ENCODE results near the gene NAIF1.

The NAIF1 gene

DNA sequence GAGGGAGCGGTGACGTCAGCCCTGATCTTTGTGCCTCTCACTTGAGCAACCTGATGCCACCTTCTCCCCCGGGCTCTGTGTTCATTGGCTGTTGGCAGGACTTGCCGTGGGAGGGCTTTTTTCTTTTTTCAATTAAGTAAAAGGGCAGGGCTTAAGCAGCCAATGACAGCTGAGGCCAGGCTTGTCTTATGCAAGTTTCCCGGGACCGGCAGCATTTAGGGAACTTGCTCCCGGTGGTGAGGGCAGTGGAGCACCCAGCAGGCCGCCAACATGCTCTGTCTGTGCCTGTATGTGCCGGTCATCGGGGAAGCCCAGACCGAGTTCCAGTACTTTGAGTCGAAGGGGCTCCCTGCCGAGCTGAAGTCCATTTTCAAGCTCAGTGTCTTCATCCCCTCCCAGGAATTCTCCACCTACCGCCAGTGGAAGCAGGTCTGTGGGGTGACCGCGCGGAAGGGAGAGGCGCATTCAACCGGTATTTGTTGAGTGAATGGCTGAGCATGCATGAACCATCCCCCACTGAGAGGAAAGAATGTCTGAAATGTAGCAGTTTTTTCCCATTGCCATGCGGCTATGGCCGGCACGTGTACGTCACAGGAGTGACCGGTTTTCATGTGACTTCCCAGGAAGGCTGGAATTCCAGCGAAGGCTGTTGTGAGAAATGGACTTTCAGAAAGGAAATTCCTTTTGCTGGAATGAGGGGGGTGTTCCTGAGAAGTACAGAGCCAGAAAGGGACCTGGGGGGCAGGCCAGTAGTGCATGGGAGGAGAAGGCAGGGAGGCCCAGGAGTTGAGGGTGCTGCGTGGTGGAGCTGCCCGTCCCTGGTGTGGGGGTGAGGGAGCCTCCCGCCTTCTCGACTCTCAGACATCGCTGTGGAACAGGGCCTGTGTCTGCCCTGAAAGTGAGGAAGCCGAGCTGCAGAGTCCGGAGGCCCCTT lies 31.4 kb upstream of the NAIF1 start:
- H3K27ac ChIP-seq: peak overlapping the region; percentile 34 to 68 (median 57); a peak in 21 of 22 replicates
- no peaks in the 10 kb centered on the region for H3K9me3 ChIP-seq (replicated peaks in 1 of 11)
- peak overlapping the region; percentile 5 to 62 (median 44) for H3K4me3 ChIP-seq
- H3K36me3 ChIP-seq: peaks cover 24 to 67% (median 36%) of the 10 kb centered on the region in 11 experiments
- H3K9ac ChIP-seq: peak overlapping the region; percentile 39 to 73 (median 61); a peak in 21 of 22 replicates
- peak in 5 of 11 experiments; percentile 13 to 36 (median 27); a peak in 1 of 22 replicates for TF ChIP-seq Cebpa-rat (IDR thresholded peaks at IDR 0.05)
- peaks cover 71 to 100% (median 93%) of the 10 kb centered on the region in 11 experiments for H4K20me1 ChIP-seq
- H3K4me2 ChIP-seq: peak overlapping the region; percentile 80 to 98 (median 91)
- H3K4me1 ChIP-seq: peaks cover 95 to 99% (median 97%) of the 10 kb centered on the region in 10 experiments
- H3K27me3 ChIP-seq: no peaks in the 10 kb centered on the region

DNA sequence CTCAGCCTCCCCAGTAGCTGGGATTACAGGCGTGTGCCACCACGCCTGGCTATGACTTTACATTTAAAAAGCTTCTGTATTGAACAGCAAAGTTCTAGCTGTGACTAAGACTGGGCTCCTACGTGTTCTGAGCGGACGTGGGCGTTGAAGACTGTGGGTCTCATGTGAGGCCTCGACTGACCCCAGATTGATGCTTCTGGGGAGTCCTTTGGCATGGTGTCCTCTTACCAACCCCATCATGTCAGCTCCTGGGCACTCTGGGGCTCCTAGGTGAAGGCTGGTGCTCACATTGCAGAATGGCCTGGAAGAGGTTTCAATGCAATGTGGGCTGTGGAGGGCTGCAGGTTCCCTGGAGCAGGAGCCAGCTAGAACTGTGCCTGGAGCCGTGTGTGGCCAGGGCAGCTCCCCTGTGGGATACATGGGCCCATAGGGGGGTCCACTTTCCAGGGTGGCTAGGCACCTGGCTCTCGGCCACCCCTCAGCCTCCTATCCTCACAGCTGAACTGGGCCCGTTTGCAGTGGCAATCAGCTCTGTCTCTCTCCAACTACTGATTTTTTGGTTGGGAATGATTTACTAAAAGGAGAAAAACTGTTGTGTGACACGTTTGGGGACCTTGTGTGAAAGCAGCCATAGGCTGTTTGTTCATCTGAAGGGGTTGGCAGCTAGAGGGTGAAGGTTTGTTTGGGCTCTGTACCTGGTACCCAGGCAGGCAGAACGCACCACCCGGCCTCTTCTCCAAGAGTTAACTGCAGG lies 30.6 kb upstream of the NAIF1 start:
- peak overlapping the region; percentile 80 to 98 (median 91) for H3K4me2 ChIP-seq
- H3K9ac ChIP-seq: peak overlapping the region; percentile 1 to 73 (median 56); a peak in 19 of 22 replicates
- peaks cover 18 to 59% (median 27%) of the 10 kb centered on the region in 11 experiments; a peak in 21 of 22 replicates for H3K36me3 ChIP-seq

DNA sequence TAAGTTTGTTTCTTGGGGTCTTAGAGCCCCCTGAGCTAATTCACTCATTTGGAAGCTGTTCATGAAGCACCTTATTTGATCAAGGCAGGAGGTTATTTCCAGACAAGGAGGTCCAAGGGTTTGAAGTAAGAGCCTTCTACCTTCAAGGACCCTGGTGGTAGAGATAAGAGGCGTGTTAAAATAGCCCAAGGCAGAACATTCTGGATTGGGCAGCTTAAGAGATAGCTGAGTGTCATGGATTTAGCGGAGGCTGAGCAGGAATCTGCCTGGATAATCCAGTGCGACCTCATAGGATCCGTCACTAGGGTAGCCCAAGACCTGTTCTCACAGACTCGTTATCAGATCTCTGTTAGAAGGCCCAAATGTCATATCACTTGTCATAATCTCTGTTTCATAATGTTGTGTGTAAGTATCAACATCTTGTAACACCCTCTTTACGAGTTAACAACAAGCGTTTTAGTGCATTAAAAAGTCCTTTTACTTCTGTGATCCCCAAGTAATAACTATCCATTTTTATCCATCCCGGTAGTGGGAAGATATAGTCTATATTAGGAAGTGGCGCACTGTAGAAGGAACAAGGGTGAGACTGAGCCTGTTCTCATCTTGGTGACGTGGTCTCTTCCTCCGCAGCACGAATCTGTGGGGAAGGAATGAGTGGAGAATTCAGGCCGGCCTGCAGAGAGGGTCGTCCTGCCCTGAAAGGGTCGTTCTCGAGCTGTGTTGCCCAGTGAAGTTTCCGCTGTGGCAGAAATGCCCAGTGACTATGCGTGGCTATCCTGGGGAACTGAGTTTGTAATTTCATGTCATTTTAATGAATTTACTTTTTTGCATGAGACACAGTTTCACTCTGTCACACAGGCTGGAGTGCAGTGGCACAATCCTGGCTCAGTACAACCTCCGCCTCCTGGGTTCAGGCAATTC lies 29.8 kb upstream of the NAIF1 start:
- Histone ChIP-seq H3K36me3 (peaks cover 10 to 58% (median 19%) of the 10 kb centered on the region in 11 experiments; a peak in 20 of 22 replicates), H3K4me3 (no peak overlapping the region), H4K20me1 (peaks cover 75 to 100% (median 93%) of the 10 kb centered on the region in 11 experiments), H3K27me3 (no peaks in the 10 kb centered on the region), H3K27ac (peak overlapping the region in 9 of 11 experiments; percentile 1 to 68 (median 56); a peak in 12 of 22 replicates), H3K4me1 (peaks cover 95 to 99% (median 97%) of the 10 kb centered on the region in 10 experiments), H3K9ac (peak overlapping the region in 10 of 11 experiments; percentile 1 to 73 (median 52); a peak in 12 of 22 replicates), H3K9me3 (replicated peaks in 1 of 11) (no peaks in the 10 kb centered on the region), H3K4me2 (peak overlapping the region; percentile 80 to 98 (median 91))
- no peak for TF ChIP-seq Cebpa-rat (IDR thresholded peaks at IDR 0.05)

More for the DNA sequence above, 30.6 kb upstream of the NAIF1 start:
- H3K4me3 ChIP-seq: peak overlapping the region in 4 of 10 experiments; percentile 41 to 62 (median 47); a peak in 7 of 20 replicates
- H3K27me3 ChIP-seq: no peaks in the 10 kb centered on the region
- H3K9me3 ChIP-seq (replicated peaks in 1 of 11): no peaks in the 10 kb centered on the region
- H3K27ac ChIP-seq: peak overlapping the region; percentile 34 to 68 (median 56); a peak in 21 of 22 replicates
- H4K20me1 ChIP-seq: peaks cover 75 to 100% (median 93%) of the 10 kb centered on the region in 11 experiments
- peaks cover 95 to 99% (median 97%) of the 10 kb centered on the region in 10 experiments for H3K4me1 ChIP-seq
- TF ChIP-seq Cebpa-rat (IDR thresholded peaks at IDR 0.05): no peak; a peak in 1 of 22 replicates

DNA sequence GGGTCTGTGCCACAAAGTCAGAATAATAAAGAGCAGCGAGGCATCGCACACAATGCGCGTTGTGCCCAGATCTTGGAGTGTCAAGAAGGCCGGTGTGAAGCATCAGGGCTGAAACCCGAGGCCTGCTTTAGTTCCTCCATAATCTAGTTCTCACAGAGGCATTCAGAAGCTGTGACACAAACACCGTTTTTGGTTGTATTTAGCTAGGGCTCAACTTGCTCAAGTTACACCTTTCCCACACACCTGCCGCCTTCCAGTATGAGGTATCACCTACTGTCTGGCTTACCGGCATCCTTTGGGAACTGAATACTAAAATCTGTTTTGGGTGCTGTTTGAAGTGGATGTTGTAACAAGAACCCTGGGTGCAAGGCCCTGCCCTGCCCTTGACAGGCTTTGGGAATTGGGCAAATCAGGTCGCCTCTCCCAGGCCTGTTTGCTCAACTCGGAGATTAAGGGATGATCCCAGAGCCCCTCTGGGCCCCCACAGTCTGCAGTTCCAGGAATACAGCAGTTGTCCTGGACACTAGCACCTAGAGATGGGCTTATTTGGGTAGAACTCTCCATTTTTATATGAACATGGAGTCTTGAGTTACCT lies 27.9 kb upstream of the NAIF1 start:
- Histone ChIP-seq H3K36me3 (peaks cover 0 to 42% (median 15%) of the 10 kb centered on the region in 11 experiments; a peak in 15 of 22 replicates), H3K27ac (peak overlapping the region; percentile 45 to 96 (median 74)), H3K4me1 (peaks cover 92 to 99% (median 95%) of the 10 kb centered on the region in 10 experiments), H3K9me3 (replicated peaks in 1 of 11) (no peaks in the 10 kb centered on the region), H3K4me3 (peak overlapping the region in 1 of 10 experiments; percentile 17; a peak in 1 of 20 replicates), H4K20me1 (peaks cover 71 to 100% (median 94%) of the 10 kb centered on the region in 11 experiments), H3K4me2 (peak overlapping the region; percentile 70 to 94 (median 87)), H3K9ac (peak overlapping the region; percentile 4 to 84 (median 47); a peak in 17 of 22 replicates), H3K27me3 (no peaks in the 10 kb centered on the region)
- no peak for TF ChIP-seq Cebpa-rat (IDR thresholded peaks at IDR 0.05)

DNA sequence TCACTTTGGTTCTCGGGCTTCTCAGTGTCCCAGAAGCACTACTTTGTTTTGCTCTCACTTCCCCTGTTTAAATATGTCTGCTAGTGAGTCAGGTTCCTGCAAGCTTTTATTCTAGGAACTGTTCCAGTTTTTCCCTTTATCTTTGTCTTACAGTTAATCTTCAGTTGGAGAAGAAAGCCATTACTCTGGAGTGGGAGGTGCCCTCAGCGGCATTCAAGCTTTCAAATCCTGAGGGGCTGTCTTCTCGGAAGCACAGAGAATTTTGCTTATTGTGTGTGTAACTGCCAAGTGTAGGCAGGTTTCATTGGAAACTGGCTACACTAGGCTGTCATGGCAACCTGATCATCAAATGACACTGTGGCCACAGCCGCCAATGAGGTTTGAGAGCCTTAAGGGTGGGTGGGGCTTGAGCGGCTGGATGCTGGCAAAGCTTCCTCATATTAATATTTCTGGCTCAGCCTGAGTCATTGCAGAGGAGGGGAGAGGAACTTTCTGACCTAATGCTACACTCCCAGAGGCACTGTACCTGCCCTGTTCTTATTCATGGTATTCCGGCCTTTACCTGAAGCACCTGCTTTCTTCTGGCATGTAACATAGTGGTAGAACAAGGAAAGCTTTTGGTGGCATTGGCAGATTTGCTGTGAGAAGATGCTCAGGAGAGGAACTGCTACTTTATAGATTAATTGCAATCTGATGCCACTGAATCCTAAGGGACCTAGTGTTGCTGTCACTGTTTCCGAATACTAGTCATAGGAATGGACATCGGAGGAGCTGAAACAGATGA lies 27.2 kb upstream of the NAIF1 start:
- no peaks in the 10 kb centered on the region for H3K27me3 ChIP-seq
- no peak for TF ChIP-seq Cebpa-rat (IDR thresholded peaks at IDR 0.05)
- peak overlapping the region in 6 of 10 experiments; percentile 30 to 53 (median 36); a peak in 10 of 20 replicates for H3K4me3 ChIP-seq
- H3K27ac ChIP-seq: peak overlapping the region; percentile 54 to 96 (median 76)
- H3K36me3 ChIP-seq: peaks cover 0 to 48% (median 15%) of the 10 kb centered on the region in 11 experiments; a peak in 16 of 22 replicates
- no peaks in the 10 kb centered on the region for H3K9me3 ChIP-seq (replicated peaks in 1 of 11)
- H3K4me2 ChIP-seq: peak overlapping the region; percentile 70 to 94 (median 87)
- peak overlapping the region; percentile 58 to 84 (median 67) for H3K9ac ChIP-seq
- peaks cover 88 to 99% (median 93%) of the 10 kb centered on the region in 10 experiments for H3K4me1 ChIP-seq
- peaks cover 65 to 100% (median 93%) of the 10 kb centered on the region in 11 experiments; a peak in 21 of 22 replicates for H4K20me1 ChIP-seq

DNA sequence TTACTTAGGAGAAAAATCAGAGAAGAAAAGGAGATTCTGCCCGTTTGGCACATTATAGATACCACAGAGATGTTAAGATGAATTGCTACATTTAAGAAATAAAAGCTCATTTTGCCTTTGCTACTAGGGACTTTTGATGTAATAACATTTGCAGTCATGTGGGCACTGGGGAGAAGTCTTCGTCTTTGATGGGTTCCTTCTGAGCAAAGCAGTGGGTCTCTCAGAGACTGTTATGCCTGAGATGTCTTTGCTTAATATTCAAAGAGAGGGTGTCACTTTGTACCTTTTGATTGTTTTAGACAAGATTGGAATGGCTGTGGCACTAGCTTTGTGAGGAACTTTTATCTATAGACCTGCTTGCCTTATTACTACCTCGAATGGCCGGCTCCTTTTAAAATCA lies 25.9 kb upstream of the NAIF1 start:
- TF ChIP-seq Cebpa-rat (IDR thresholded peaks at IDR 0.05): no peak
- peak overlapping the region; percentile 58 to 84 (median 67) for H3K9ac ChIP-seq

More for the DNA sequence above, 25.9 kb upstream of the NAIF1 start:
- peak overlapping the region; percentile 70 to 94 (median 87) for H3K4me2 ChIP-seq
- no peaks in the 10 kb centered on the region for H3K9me3 ChIP-seq (replicated peaks in 1 of 11)
- peak overlapping the region; percentile 51 to 96 (median 76) for H3K27ac ChIP-seq
- peaks cover 0 to 61% (median 22%) of the 10 kb centered on the region in 11 experiments; a peak in 16 of 22 replicates for H3K36me3 ChIP-seq
- H3K4me3 ChIP-seq: peak overlapping the region in 6 of 10 experiments; percentile 2 to 53 (median 36); a peak in 9 of 20 replicates
- H4K20me1 ChIP-seq: peaks cover 63 to 100% (median 93%) of the 10 kb centered on the region in 11 experiments; a peak in 21 of 22 replicates
- H3K4me1 ChIP-seq: peaks cover 88 to 99% (median 93%) of the 10 kb centered on the region in 10 experiments
- H3K27me3 ChIP-seq: no peaks in the 10 kb centered on the region

All from BLaER1 treated with 17β-estradiol and CSF1 and Interleukin-3, amounts not matched to agents 10 nM and 100 nM (cell line).